Muscle of leg (tissue), 11 donors: ENCODE results near the gene HOXA3. TPM values are rescaled to one million over a fixed set of nuclear protein-coding genes. Genes with fewer than 3 reads are reported as not detected.
A peak's percentile ranks its signal among the peaks of the same experiment; 100 is the strongest.

Experiments
- DNase-seq: peaks from one replicate; pipeline ENCODE4 v3.0.0; 2013
- H3K27ac ChIP-seq: one replicate; pipeline ENCODE4 v1.5.1; 2013; ENCODE audit warnings: mild to moderate bottlenecking, low read length, control low read depth
- H3K27me3 ChIP-seq: one replicate; pipeline ENCODE4 v1.6.1; 2013; ENCODE audit warnings: low read length; ENCODE audit not compliant: control insufficient read depth, insufficient read depth
- H3K36me3 ChIP-seq: one replicate; pipeline ENCODE4 v1.6.1; 2013; ENCODE audit warnings: low read length; ENCODE audit not compliant: control insufficient read depth, insufficient read depth
- H3K4me1 ChIP-seq: one replicate; pipeline ENCODE4 v1.6.1; 2013; ENCODE audit warnings: low read length; ENCODE audit not compliant: control insufficient read depth, insufficient read depth
- H3K4me3 ChIP-seq: one replicate; pipeline ENCODE4 v1.5.1; 2013; ENCODE audit warnings: low read length, control low read depth
- H3K9me3 ChIP-seq: replicated peaks from 2 replicates; pipeline ENCODE4 v1.6.1; 2013; ENCODE audit warnings: low read depth, low read length; ENCODE audit not compliant: control insufficient read depth
- WGBS: methylation state at CpG from one replicate; pipeline ENCODE4 v1.1.5; 2013; ENCODE audit warnings: missing lambda C conversion rate; ENCODE audit not compliant: insufficient coverage; 5-methylcytosine and 5-hydroxymethylcytosine counted together
- polyA plus RNA-seq, 8 donors: library from polyadenylated mRNA; unstranded; fragments of 120-200 nt; gene quantifications; one replicate each; pipeline versions ENCODE4 v1.2.1 to v1.2.3, GENCODE V29; 2013; ENCODE audit warnings: inconsistent platforms in 1 of 8, low replicate concordance in 1 of 8; ENCODE audit not compliant: insufficient read length in 8 of 8, insufficient read depth in 1 of 8
- total RNA-seq: library from RNA; stranded (reverse); fragments of 120-200 nt; gene quantifications from one replicate; pipeline ENCODE4 v1.2.4, GENCODE V29; 2013

Gene HOXA3
- total and polyA plus RNA-seq, 9 donors: 4.7 to 12.5 (median 9.3) TPM

DNA sequence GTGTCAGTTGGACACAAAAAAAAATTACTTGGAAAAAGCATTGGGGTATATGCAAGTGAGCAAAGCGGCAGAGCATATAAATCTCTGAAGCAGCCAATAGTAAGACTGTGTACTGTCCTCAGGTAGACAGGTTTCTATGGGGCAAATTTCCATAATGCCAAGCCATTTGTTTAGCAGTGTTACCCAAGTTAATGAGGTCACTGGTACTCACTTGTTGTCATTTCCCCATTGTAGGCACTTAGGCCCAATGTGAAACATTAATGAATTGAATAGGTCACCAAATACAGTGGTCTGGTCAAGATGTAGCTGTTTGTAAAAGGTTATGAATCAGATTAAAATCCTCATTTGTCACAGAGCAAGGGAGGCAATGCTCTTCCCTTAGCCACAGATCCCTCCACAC, 84.1 kb downstream of the HOXA3 start:
- no peak for DNase-seq
- Histone ChIP-seq H3K4me3 (no peak overlapping the region), H3K27me3 (no peaks in the 10 kb centered on the region), H3K9me3 (no peaks in the 10 kb centered on the region), H3K4me1 (no peaks in the 10 kb centered on the region), H3K36me3 (no peaks in the 10 kb centered on the region), H3K27ac (no peak overlapping the region)
- WGBS: 88% methylated on average over 1 of the region's 1 CpG

- Histone ChIP-seq H3K27ac (no peak overlapping the region), H3K36me3 (no peaks in the 10 kb centered on the region), H3K9me3 (no peaks in the 10 kb centered on the region), H3K4me1 (no peaks in the 10 kb centered on the region), H3K4me3 (no peak overlapping the region), H3K27me3 (no peaks in the 10 kb centered on the region)
- no peak for DNase-seq
- no CpG with 5 or more reads among the region's 3 CpGs for WGBS
Observed at GRCh38 chr7:27066148-27066547, 86.2 kb downstream of the HOXA3 start.

- no peaks in the 10 kb centered on the region for H3K27me3 ChIP-seq
- no peaks in the 10 kb centered on the region for H3K9me3 ChIP-seq
- no peak for DNase-seq
- no peak overlapping the region for H3K27ac ChIP-seq
- H3K4me1 ChIP-seq: no peaks in the 10 kb centered on the region
- H3K36me3 ChIP-seq: no peaks in the 10 kb centered on the region
- no CpG with 5 or more reads among the region's 2 CpGs for WGBS
- H3K4me3 ChIP-seq: no peak overlapping the region
Observed at GRCh38 chr7:27065709-27066108, 86.7 kb downstream of the HOXA3 start.

- no peaks in the 10 kb centered on the region for H3K9me3 ChIP-seq
- H3K4me3 ChIP-seq: no peak overlapping the region
- no peaks in the 10 kb centered on the region for H3K27me3 ChIP-seq
- H3K27ac ChIP-seq: peak overlapping the region; percentile 20
- peak; percentile 37 for DNase-seq
- H3K36me3 ChIP-seq: no peaks in the 10 kb centered on the region
- H3K4me1 ChIP-seq: no peaks in the 10 kb centered on the region
- WGBS: 52% methylated on average over 2 of the region's 2 CpGs
Observed at GRCh38 chr7:27064661-27065060, 87.7 kb downstream of the HOXA3 start.

DNA sequence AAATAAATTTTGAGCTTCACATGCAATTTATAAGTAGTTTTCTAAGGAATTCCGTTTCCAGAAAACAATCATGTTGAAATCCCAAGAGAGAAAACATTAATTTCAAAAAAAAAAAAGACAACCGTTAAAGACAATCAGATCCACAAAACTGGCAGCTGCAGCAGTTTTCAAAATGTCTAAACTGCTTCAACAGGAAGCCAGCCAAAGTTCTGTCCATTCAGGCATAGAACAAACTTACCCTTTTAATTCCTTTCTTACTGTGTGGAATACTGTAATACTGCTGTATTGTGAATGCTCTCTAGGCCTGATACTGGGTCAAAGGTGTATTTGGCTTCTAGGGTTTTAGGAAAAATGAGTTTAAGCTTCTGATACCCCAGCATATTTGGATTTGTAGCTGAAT, 88.2 kb downstream of the HOXA3 start:
- H3K4me3 ChIP-seq: no peak overlapping the region
- no peaks in the 10 kb centered on the region for H3K4me1 ChIP-seq
- peak overlapping the region; percentile 20 for H3K27ac ChIP-seq
- WGBS: no CpG with 5 or more reads among the region's 2 CpGs
- DNase-seq: peak; percentile 92
- no peaks in the 10 kb centered on the region for H3K27me3 ChIP-seq
- no peaks in the 10 kb centered on the region for H3K9me3 ChIP-seq
- H3K36me3 ChIP-seq: no peaks in the 10 kb centered on the region

DNA sequence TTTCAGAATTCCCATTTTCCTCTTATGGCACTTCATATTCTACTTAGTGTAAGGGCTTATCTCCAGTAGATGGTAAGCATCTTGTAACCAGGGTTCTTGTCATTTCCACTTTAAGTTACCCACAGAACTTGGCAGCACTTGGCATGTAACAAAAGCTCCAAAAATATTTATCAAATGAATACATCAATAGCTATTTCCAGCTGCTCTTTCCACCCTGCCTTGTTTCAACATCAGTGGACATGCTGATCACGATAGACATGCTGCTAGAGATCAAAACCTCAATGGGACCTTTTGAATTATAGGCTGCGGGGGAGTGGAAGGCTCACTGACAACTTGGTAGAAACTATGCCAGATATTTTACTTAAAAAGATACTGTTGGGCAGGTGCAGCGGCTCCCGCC, 89.4 kb downstream of the HOXA3 start:
- H3K27ac ChIP-seq: no peak overlapping the region
- no peaks in the 10 kb centered on the region for H3K27me3 ChIP-seq
- DNase-seq: no peak
- H3K36me3 ChIP-seq: no peaks in the 10 kb centered on the region
- 90% methylated on average over 4 of the region's 4 CpGs for WGBS
- no peak overlapping the region for H3K4me3 ChIP-seq
- no peaks in the 10 kb centered on the region for H3K9me3 ChIP-seq
- H3K4me1 ChIP-seq: no peaks in the 10 kb centered on the region

Other genes with a start within 250 kb of the HOXA3 start
- 0.58 TPM for gene HOXA1, start 56.6 kb downstream of the HOXA3 start, total RNA-seq
- gene HOXA1, start 56.6 kb downstream of the HOXA3 start, polyA plus RNA-seq: 1 to 10 TPM in 3 of 8 donors, under 1 TPM in 5; 0.42 to 1.2 (median 0.93) TPM
- gene HOXA2, start 49.9 kb downstream of the HOXA3 start, total RNA-seq: 0.71 TPM
- gene HOXA2, start 49.9 kb downstream of the HOXA3 start, polyA plus RNA-seq: 1 to 10 TPM in 6 of 8 donors, under 1 TPM in 2; 0.70 to 3.1 (median 1.4) TPM
- 3.2 TPM for gene HOXA4, start 21.8 kb downstream of the HOXA3 start, total RNA-seq
- gene HOXA4, start 21.8 kb downstream of the HOXA3 start, polyA plus RNA-seq: 10 to 100 TPM in 7 of 8 donors, 1 to 10 TPM in 1; 10.0 to 26.2 (median 23.0) TPM
- 9.4 TPM for gene HOXA5, start 8.9 kb downstream of the HOXA3 start, total RNA-seq
- gene HOXA5, start 8.9 kb downstream of the HOXA3 start, polyA plus RNA-seq: 10 to 100 TPM in 4 of 8 donors, 1 to 10 TPM in 4; 7.1 to 16.6 (median 9.7) TPM
- 5.6 TPM for gene HOXA6, start 4.8 kb downstream of the HOXA3 start, total RNA-seq
- 10 to 100 TPM in 1 of 8 donors, 1 to 10 TPM in 7; 4.2 to 10.5 (median 6.2) TPM for gene HOXA6, start 4.8 kb downstream of the HOXA3 start, polyA plus RNA-seq
- 3.9 TPM for gene HOXA7, start 4.1 kb upstream of the HOXA3 start, total RNA-seq
- 10 to 100 TPM in 7 of 8 donors, 1 to 10 TPM in 1; 8.4 to 16.3 (median 12.6) TPM for gene HOXA7, start 4.1 kb upstream of the HOXA3 start, polyA plus RNA-seq
- 16.6 TPM for gene HOXA9, start 13.0 kb upstream of the HOXA3 start, total RNA-seq
- gene HOXA9, start 13.0 kb upstream of the HOXA3 start, polyA plus RNA-seq: 10 to 100 TPM; 16.0 to 28.5 (median 22.7) TPM
- 21.2 TPM for gene HOXA10, start 21.7 kb upstream of the HOXA3 start, total RNA-seq
- gene HOXA10, start 21.7 kb upstream of the HOXA3 start, polyA plus RNA-seq: 10 to 100 TPM; 27.3 to 36.0 (median 31.2) TPM
- gene HOXA11, start 32.6 kb upstream of the HOXA3 start, total RNA-seq: 4.7 TPM
- 10 to 100 TPM in 1 of 8 donors, 1 to 10 TPM in 7; 2.0 to 12.0 (median 6.5) TPM for gene HOXA11, start 32.6 kb upstream of the HOXA3 start, polyA plus RNA-seq
- gene HOXA13, start 47.5 kb upstream of the HOXA3 start, total RNA-seq: 0.40 TPM
- 1 to 10 TPM in 2 of 8 donors, under 1 TPM in 4, not detected in 2; 0.27 to 1.6 (median 0.54) TPM for gene HOXA13, start 47.5 kb upstream of the HOXA3 start, polyA plus RNA-seq
- not detected for gene EVX1, start 90.2 kb upstream of the HOXA3 start, total RNA-seq
- not detected for gene EVX1, start 90.2 kb upstream of the HOXA3 start, polyA plus RNA-seq